OCI-LY3 (cell line): ENCODE data around the gene SUPT6H.

Experiments
- EZH2phosphoT487 ChIP-seq: fragments of 200-600 bp; shearing (Covaris generic); IDR thresholded peaks from 2 replicates; pipeline ENCODE4 v1.6.1; 2018; ENCODE audit warnings: antibody characterized with exemption, mixed run types, low read depth
- TF ChIP-seq, protein P1 (sequence below): fragments of 200-600, 300-600 bp; sonication (generic); IDR thresholded peaks from 2 replicates; pipeline ENCODE4 v1.5.1; 2014; ENCODE audit warnings: antibody characterized with exemption, low read length, low read depth

DNA sequence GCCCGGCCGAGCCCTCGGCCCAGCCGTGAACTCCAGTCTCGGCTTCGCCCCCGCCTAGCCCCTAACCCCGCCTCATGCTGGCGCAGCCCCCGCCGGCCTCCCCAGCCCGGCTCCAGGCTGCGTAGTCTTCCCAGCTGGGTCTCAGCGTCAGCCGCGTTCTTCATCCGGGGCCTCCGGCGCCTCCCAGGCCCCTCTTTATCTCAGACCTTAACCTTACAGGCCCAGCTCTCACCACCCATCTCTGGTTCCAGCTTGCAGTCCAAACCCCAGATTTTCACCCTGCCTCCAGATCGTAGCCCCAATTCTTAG lies 49.7 kb downstream of the SUPT6H start, which contains the start of gene PROCA1:
- TF ChIP-seq, protein P1, sequence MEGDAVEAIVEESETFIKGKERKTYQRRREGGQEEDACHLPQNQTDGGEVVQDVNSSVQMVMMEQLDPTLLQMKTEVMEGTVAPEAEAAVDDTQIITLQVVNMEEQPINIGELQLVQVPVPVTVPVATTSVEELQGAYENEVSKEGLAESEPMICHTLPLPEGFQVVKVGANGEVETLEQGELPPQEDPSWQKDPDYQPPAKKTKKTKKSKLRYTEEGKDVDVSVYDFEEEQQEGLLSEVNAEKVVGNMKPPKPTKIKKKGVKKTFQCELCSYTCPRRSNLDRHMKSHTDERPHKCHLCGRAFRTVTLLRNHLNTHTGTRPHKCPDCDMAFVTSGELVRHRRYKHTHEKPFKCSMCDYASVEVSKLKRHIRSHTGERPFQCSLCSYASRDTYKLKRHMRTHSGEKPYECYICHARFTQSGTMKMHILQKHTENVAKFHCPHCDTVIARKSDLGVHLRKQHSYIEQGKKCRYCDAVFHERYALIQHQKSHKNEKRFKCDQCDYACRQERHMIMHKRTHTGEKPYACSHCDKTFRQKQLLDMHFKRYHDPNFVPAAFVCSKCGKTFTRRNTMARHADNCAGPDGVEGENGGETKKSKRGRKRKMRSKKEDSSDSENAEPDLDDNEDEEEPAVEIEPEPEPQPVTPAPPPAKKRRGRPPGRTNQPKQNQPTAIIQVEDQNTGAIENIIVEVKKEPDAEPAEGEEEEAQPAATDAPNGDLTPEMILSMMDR = no peak
- no peak for TF ChIP-seq EZH2phosphoT487
